ENCODE results near the gene CREG1. TPM values are rescaled to one million over a fixed set of nuclear protein-coding genes. Genes with fewer than 3 reads are reported as not detected.

The CREG1 gene
- total RNA-seq, 1 experiment from 2014 or later = 21.7 TPM

- no peak for DNase-seq (ENCODE audit: low spot score)
- ChIA-PET POLR2A (no interaction called here), CTCF (interaction anchor here (2.1 kb wide), 1 partner anchor 34 kb away, joined by 4 read pairs; no protein-coding TSS in a partner anchor)
- H3K27me3 Mint-ChIP-seq (ENCODE audit: low read depth) = no peaks in the 10 kb centered on the region
- no peaks in the 10 kb centered on the region for H3K36me3 Mint-ChIP-seq
- H3K4me1 Mint-ChIP-seq = peaks cover 31% of the 10 kb centered on the region
- ATAC-seq = no peak
- H3K4me3 Mint-ChIP-seq = no peak overlapping the region
- no peaks in the 10 kb centered on the region for H3K9me3 Mint-ChIP-seq
- TF ChIP-seq ZMAT4 (CRISPR knock-in tag; IDR thresholded peaks at IDR 0.05) (no peak), HMGXB4 (CRISPR knock-in tag; IDR thresholded peaks at IDR 0.05) (no peak), ZNF416 (CRISPR knock-in tag; IDR thresholded peaks at IDR 0.05) (no peak), JAZF1 (CRISPR knock-in tag; IDR thresholded peaks at IDR 0.05) (no peak), CDX4 (CRISPR knock-in tag; IDR thresholded peaks at IDR 0.05; ENCODE audit: borderline replicate concordance) (no peak), IRF1 (CRISPR knock-in tag; IDR thresholded peaks at IDR 0.05) (no peak), NFATC4 (CRISPR knock-in tag; IDR thresholded peaks at IDR 0.05) (no peak), ETV6 (CRISPR knock-in tag; IDR thresholded peaks at IDR 0.05) (no peak), SMAD4 (CRISPR knock-in tag; IDR thresholded peaks at IDR 0.05) (no peak), NR3C1 (CRISPR knock-in tag; conservative IDR thresholded peaks at IDR 0.05; ENCODE audit: low read depth) (no peak), SOX15 (CRISPR knock-in tag; IDR thresholded peaks at IDR 0.05) (no peak), NFE2L1 (CRISPR knock-in tag; IDR thresholded peaks at IDR 0.05) (no peak), ZNF138 (CRISPR knock-in tag; conservative IDR thresholded peaks at IDR 0.05) (no peak), E2F1 (CRISPR knock-in tag; IDR thresholded peaks at IDR 0.05) (no peak), ATF2 (CRISPR knock-in tag; IDR thresholded peaks at IDR 0.05; ENCODE audit: borderline replicate concordance, low read depth) (no peak), GABPB1 (CRISPR knock-in tag; IDR thresholded peaks at IDR 0.05) (no peak), CBFB (CRISPR knock-in tag; IDR thresholded peaks at IDR 0.05; ENCODE audit: low read depth) (no peak)
- TF ChIP-seq, protein P1, sequence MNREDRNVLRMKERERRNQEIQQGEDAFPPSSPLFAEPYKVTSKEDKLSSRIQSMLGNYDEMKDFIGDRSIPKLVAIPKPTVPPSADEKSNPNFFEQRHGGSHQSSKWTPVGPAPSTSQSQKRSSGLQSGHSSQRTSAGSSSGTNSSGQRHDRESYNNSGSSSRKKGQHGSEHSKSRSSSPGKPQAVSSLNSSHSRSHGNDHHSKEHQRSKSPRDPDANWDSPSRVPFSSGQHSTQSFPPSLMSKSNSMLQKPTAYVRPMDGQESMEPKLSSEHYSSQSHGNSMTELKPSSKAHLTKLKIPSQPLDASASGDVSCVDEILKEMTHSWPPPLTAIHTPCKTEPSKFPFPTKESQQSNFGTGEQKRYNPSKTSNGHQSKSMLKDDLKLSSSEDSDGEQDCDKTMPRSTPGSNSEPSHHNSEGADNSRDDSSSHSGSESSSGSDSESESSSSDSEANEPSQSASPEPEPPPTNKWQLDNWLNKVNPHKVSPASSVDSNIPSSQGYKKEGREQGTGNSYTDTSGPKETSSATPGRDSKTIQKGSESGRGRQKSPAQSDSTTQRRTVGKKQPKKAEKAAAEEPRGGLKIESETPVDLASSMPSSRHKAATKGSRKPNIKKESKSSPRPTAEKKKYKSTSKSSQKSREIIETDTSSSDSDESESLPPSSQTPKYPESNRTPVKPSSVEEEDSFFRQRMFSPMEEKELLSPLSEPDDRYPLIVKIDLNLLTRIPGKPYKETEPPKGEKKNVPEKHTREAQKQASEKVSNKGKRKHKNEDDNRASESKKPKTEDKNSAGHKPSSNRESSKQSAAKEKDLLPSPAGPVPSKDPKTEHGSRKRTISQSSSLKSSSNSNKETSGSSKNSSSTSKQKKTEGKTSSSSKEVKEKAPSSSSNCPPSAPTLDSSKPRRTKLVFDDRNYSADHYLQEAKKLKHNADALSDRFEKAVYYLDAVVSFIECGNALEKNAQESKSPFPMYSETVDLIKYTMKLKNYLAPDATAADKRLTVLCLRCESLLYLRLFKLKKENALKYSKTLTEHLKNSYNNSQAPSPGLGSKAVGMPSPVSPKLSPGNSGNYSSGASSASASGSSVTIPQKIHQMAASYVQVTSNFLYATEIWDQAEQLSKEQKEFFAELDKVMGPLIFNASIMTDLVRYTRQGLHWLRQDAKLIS (CRISPR knock-in tag; IDR thresholded peaks at IDR 0.05; ENCODE audit: borderline replicate concordance) = no peak
- no peak overlapping the region for H3K27ac Mint-ChIP-seq
Observed at GRCh38 chr1:167499106-167499505, 54.5 kb downstream of the CREG1 start.
